Suppressor macrophage treated with lipopolysaccharide for 4 hours (primary cell): ENCODE measurements around the gene PLCB1.
A peak's percentile ranks its signal among the peaks of the same experiment; 100 is the strongest.
"Not testable (repeated sequence)": the region's sequence is repeated elsewhere in the genome, so short reads cannot be mapped to it uniquely, and the experiment has no call there.

Source experiments
- DNase-seq: peaks from one replicate; pipeline ENCODE4 v3.0.0-alpha.2; 2020

Gene PLCB1

DNA sequence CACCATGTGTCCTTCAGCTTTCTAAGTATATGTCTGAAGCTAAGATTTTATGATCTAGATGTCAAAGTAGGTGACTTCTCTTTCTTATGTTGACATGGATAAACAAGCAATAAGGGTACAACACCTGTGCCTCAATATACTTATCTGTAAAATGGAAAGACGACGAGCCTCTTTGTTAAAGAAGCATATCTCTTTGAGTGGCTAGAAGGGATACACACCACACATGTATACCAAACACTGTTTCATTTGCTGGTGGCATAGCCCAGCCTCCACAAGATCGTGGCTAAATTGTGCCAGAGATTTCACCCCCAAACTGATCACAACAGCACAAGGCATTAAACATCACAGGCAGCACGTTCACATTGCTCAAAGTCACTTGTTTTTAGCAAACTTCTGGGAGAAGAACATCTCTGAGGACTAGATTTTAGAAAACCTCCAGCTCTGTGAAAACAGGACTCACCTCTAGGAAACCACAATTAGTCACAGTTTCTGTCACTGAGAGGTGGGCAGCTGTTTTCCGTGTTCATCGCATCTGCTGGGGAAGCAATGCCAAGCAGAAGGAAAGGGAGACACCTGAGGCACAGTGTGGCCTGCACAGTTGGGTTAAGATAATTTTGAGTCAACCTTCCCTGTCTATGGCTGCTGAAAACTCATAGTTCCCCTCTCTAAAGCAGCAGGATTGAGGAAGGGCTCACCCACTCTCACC lies 673.8 kb downstream of the PLCB1 start:
- no peak for DNase-seq

DNA sequence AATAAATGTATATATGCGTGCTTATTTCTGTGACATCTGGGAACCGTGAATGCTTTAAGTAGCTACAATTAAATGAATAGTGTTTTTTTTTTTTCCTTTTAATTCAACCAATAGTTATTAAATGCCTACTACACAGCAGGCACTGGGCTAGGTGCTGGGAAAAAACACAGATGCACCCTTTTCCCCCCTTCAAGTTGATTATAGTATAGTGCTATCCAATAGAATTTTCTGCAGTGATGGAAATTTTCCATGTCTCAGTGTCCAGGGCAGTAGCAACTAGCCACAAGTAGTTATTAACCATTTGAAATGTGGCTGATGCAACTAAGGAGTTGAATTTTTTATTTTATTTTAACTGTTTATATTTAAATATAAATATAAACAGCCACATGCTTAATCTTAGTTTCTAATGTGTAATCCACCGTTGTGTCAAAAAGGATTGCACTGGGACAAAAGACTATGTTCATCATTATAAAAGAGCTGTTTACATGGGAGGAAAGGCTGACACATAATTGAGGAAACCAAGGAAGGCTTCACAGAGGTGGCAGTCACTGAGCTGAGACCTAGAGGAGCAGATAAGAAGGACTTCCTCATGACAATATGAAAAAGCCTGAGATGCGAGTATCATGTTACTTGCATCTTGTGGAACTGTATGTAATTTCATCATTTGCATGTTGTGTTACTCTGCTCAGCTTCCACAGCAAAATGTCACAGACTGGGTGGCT lies 675.6 kb downstream of the PLCB1 start:
- DNase-seq: no peak

GRCh38 chr20:8808202-8808535 lies 676.1 kb downstream of the PLCB1 start:
- no peak for DNase-seq

- no peak for DNase-seq
Observed at GRCh38 chr20:8809107-8809953, 677.3 kb downstream of the PLCB1 start.

DNA sequence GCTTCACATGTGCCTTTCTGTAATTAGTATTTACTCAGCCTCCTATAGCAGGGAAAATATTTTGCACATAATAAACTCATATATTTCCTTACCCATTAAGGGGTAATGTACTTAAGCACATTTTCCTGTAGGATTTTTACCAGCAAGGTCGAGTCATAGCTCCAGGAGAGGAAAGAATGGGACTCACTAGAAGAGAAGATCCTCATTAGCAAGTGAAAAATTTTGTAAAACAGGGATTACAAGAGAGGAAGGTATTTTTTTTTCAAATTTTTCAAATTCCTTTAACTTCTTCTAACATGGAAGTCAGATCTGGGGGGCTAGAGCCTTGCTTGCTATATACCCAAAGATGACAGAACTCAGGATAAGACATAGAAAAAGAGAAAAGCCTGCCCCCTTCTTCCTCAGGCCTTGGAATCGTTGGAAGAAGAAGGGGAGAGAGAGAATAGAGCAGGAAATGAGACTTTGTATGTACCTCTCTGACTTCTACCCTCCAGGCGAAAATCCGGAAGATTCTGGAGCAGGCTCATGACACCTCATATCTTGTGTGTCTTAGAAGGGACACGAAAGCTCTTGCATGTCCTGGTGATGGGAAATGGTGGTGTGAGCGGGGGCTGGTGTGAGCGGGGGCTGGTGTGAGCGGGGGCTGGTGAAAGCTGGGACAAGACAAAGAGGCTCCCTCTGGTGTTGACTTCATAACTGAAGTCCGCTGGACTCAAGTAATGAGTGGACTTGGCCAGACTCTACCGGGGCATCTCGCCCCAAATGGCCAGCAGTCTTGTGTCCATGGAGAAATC lies 679.9 kb downstream of the PLCB1 start:
- no peak for DNase-seq

GRCh38 chr20:8812817-8813216 lies 680.8 kb downstream of the PLCB1 start:
- DNase-seq: no peak

DNA sequence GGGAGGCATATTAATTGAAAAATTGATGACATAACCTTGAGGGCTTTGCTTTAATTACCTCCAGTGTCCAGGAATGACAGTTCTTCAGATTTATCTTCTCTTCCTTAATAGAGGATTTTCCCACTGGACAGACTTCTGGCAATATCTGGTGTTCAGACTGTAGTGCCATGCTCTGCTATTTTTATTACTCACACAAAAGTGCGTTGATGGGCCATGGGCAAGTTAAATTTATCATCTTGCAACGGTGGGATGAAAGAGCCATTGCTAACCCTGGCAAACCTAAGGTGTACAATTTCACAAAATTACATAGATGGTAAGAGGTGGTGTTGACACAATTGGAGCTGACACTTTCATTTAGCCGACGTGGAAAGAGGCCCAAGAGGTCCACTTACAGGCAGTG lies 683.1 kb downstream of the PLCB1 start:
- no peak for DNase-seq

- no peak for DNase-seq
Observed at GRCh38 chr20:8829256-8829655, 697.2 kb downstream of the PLCB1 start.

- DNase-seq: not testable (repeated sequence)
Observed at GRCh38 chr20:8834294-8834693, 702.2 kb downstream of the PLCB1 start.

- DNase-seq: no peak
Observed at GRCh38 chr20:8834851-8835250, 702.8 kb downstream of the PLCB1 start.

- DNase-seq: no peak
Observed at GRCh38 chr20:8837396-8837795, 705.3 kb downstream of the PLCB1 start.

DNA sequence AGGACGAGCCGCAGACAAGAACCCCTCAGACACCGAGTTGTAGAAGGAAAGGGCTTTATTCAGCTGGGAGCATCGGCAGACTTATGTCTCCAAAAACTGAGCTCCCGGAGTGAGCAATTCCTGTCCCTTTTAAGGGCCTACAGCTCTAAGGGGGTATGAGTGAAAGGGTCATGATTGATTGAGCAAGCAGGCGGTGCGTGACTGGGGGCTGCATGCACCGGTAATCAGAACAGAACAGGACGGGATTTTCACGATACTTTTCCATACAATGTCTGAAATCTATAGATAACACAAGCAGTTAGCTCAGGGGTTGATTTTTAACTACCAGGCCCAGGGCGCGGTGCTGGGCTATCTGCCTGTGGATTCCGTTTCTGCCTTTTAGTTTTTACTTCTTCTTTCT lies 710.5 kb downstream of the PLCB1 start:
- no peak for DNase-seq

GRCh38 chr20:8844179-8844578 lies 712.1 kb downstream of the PLCB1 start:
- DNase-seq: no peak

GRCh38 chr20:8849990-8850389 lies 717.9 kb downstream of the PLCB1 start:
- no peak for DNase-seq

DNA sequence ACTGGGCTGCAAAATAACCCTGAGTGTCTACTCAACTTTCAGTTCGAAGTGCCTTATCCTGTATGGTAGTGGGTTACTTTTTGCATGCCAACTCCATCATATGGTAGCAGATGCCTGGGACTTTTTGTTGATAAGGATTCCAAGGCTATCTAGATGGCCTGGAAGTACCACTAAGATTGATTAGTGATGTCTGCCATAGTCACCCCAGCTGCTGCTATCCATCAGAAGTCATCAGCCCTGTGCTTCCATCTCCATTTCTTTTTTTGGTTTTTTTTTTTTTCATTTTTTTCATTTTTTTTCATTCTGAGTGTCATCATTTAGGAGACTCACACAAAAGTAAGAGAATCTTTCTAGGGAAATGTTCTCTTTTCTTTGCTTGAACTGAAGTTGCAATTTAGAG lies 719.4 kb downstream of the PLCB1 start:
- DNase-seq: no peak

DNA sequence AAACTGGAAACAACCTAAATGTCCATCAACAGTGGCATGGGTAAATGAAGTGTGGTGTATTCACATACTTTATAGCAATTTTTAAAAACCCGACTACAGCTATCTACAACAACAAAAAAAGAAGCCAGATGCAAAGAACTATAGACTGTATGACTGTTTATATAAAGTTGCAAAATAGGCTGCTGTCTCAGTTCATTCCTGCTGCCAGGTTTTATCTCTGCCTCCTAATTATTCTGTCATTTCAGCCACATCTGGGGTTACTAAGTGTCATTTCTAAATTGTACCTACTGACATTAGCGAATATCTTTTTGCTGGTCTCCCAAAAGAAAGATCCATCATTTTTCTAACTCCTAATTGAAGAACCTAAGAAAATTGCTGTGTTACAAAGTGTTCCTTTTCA lies 719.9 kb downstream of the PLCB1 start:
- not testable (repeated sequence) for DNase-seq

GRCh38 chr20:8853211-8853610 lies 721.1 kb downstream of the PLCB1 start:
- DNase-seq: not testable (repeated sequence)

DNA sequence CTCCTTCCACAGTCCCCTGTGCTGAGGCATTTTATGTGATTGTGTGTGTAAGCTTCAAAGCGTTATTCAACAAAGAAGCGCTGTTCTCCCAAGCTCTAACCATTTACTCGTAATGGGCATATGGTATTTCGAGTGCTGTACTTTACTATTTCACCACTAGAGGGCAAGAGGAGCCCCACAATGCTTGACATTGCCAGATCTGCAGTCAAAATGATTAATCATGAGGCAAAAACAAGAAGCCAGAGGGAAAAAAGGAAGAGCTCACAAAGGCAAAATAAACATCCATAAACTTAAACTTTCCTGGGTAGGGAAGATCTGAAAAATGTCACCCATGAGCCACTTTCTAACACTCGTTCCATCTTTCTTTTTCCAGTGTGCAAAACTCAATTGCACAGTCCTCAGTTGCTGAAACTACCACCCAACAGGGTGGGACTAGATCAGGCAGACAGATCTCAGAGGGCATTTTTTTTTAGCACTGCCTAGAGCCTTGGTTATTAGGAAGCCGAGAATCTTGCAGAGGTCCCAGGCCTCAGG lies 721.8 kb downstream of the PLCB1 start:
- DNase-seq: peak; percentile 74

GRCh38 chr20:8854571-8854970 lies 722.5 kb downstream of the PLCB1 start:
- DNase-seq: no peak

DNA sequence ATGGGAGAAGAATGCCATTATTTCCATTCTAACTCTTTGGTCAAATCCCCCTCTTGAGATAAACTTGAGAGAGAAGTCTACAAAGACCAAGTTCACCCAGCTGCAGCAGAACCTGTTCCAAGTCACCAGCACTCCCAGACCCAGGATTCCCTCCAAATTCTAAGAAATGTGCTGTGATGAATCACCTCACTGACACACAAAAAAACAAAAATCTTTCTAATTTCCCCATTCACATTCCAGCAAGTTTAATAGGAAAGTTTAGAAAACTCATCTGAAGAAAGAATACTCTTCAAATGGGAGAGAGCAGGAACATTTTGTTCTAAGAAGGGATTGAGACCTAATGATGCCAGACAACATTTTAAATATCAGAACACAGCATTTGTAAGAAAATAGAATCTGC lies 723.2 kb downstream of the PLCB1 start:
- no peak for DNase-seq

DNA sequence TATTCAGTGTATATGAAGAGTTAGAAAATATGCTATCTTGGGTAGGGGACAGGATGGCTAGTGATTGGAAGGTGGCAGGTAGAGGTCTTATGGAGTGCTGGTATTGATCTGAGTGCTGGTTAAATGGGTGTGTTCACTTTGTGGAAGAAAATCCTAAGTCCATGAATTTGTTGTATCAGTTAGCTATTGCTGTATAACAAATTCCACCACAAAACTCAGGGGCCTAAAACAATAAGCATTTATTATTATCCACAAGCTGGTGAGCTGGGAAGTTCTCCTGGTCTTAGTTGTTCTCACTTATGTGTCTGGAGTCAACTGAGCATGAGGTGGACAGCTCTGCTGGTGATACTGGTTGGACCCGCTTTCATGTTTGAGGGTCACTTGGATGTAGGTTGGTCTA lies 724.6 kb downstream of the PLCB1 start:
- no peak for DNase-seq

- no peak for DNase-seq
Observed at GRCh38 chr20:8858181-8858787, 726.2 kb downstream of the PLCB1 start.
